Measurements from ENCODE around the gene CAPZB.

CAPZB gene

DNA sequence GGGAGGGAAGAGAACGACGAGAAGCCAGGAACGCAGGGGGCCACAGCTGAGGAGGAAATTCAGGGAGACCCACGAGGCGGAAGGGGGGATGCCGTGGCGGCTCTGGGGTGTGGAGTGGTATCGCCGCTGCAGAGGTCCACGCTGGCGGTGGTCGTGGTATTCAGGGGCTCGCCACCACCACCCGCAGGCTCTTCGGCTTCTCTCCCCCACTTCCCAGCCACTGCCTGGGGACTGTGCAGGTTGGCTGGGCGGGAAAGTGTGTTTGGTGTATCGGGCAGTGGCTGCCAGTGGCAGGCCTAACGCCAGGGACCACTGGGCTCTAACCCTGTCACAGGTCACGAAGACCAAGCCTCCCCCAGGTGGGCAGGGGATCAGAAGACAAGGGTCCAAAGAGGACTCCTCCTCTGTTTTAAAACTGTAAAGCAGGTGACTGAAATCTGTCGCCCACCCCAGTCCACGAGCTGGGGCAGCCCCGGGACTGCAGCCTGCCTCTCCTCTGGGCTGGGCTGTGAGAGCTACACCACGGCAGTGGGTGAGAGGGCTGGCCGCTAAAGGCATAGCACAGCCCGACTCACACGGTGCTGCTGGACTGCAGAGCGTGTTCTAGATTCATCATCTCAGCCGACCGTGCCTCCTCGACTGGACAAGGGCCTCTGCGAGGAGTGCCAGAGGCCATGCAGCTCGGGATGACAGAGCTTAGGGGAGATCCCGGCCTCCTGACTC lies 142.3 kb downstream of the CAPZB start:
- no peak for FAIRE-seq

DNA sequence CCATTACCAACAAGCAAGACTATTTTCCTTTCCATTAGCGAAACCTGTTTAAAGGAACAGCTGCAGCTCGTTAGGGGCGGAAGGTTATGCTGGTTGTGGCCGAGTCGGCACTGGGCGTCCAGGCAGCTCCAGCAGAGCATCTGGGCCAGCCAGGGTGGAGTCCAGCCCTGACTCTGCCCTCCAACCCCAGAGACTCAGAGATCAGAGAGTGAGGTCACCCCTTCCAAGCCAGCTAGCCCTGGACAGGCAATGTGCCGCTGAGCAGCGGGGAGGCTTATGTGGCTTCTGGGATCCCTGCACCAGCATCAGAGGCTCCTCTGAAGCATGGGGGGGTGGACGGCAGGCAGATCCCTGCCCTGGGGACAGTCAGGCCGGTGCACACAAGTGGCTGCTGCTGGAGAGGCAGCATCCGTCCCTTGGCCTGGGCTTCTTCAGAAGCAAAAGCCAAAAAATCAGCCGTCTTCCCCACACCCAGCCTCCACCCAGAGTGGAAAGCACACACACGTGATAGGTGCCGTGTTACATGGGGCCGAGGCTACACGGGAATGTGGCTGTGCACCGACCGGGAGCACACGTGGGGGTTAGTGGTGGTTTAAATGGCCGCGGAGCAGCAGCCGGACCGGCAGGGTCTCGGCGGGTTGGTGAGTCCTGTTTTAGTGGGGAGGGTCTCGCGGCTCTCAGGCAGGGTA lies 143.1 kb downstream of the CAPZB start:
- no peak for FAIRE-seq

DNA sequence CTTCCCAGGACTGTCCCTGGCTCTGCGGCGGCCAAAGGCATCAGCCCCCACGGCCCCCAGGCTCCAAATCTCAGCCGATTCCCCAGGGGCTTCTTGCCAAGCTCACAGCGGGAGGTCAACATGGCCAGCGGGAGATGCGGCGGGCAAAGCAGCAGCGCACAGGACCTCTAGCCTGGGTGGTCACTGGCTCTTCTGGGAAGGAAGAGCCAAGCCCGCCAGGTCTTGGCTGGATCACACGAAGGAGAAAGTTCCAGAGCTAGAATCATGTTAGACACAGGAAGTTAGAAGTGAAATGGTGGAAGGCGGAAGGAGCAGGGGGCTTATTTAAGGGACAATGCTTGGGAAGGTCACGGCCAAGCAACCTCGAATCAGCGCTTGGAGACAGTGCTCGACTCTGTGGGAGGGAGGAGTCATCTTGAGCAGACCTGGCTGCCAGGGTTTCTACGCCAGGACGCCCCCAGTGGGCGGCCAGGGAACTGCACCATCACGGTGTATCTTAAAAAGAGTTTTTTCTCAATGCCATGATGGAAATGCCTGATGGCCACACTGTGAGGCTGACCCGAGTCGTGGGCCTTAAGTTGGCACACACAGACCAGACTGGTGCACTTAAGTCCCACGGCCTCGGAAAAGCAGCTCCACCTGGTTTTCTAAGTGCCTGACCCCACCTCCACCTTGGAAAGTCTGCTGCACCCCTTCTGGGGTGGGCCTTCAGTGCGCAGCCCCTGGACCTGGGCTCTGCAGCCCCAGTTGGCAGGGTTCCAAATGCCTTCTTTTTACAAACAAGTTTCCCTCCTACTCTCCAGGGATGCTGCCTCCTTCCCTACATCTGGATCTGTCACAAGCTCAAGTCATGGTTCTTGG lies 143.9 kb downstream of the CAPZB start:
- FAIRE-seq, result peak; percentile 27

GRCh38 chr1:19340387-19340937 lies 144.9 kb downstream of the CAPZB start:
- no peak for FAIRE-seq

- FAIRE-seq, result no peak
Observed at GRCh38 chr1:19339214-19339861, 146.0 kb downstream of the CAPZB start.

GRCh38 chr1:19338323-19338762 lies 147.0 kb downstream of the CAPZB start:
- no peak for FAIRE-seq

GRCh38 chr1:19337289-19337688 lies 148.1 kb downstream of the CAPZB start:
- FAIRE-seq, result no peak

DNA sequence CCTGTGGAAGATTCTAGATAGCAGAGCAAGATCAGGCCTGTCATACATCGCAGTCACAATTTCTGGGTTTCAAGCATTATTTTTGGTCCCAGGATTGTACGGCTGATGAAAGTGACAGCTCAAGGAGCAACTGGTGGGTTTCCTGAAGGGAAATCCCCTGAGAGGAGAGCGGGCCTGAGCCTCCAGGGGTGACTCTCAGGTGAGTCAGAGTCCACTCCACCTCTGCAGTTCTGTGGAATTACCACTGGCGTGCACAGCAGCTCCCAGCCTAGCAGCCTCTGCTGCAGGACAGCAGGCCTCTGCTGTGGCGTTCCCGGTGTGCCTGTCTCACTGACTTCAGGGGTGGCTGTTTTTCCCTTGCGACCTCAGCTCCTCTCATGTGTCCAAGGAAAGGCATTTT lies 148.8 kb downstream of the CAPZB start:
- FAIRE-seq, result no peak

GRCh38 chr1:19333587-19334354 lies 151.6 kb downstream of the CAPZB start:
- no peak for FAIRE-seq

DNA sequence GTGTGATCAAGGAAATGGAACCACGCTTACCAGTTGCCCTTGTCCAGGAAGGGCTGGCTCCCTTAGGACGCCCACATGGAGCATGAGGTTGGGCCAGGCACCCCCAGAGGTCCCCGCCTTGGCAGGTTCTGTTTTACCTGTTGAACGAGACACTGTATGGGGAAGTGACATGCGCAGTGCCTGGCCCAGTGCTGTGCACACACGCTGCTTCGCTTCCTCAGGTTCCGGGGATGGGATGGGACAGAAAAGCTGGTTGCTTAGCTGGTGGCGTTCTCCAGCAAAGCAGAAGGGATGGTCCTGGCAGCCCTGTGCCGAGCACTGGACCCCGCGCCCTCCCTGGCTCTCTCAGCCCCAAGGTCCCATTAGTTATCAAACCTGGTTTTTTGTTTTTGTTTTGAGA lies 152.5 kb downstream of the CAPZB start:
- no peak for FAIRE-seq

DNA sequence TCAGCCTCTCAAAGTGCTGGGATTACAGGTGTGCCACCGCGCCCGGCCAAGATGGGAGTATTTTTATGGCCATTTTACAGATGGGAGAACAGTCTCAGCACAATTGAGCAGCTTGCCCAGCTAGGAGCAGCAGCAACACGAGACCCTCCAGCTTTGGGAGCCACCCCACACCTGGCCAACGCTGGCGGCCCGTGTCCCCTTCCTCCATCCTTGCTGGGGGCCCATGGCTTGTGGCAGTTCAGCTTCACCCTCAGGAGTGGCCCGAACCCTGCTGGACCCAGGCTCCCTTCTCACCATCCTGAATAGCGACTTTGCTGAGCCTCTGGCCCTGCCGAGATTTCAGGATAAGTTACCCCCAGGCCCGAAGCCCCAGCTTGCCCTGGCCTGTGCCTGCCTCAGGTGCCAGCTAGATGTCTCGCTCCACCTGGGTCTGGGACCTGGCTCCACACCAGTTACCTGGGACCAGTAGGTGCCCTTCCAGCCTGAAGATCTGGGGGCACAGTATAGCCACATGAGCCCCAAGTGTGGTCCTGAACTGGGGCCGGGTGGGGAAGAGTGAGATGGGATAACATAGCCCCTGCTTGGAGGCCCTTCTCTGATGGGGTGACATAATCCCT lies 154.0 kb downstream of the CAPZB start:
- no peak for FAIRE-seq

GRCh38 chr1:19330449-19331135 lies 154.7 kb downstream of the CAPZB start:
- FAIRE-seq, result no peak

DNA sequence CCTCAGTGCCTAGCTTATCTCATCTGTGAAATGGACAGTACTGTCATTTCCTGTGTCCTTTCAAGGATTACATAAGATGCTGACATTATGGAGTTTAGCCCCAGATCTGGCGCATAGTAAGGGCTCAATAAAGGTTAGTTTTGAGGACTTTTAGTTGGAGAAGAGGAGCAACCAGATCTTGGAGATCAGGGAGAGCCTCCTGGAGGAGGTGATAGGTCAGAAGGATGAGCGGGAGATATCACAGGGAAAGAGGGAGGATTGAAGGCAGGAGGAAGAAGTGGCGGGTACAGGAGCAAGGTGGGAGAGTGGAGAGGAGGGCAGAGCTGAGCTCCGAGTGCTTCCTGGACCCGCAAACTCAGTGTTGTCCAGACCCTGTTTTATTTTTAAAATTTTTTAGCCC lies 155.7 kb downstream of the CAPZB start:
- no peak for FAIRE-seq

DNA sequence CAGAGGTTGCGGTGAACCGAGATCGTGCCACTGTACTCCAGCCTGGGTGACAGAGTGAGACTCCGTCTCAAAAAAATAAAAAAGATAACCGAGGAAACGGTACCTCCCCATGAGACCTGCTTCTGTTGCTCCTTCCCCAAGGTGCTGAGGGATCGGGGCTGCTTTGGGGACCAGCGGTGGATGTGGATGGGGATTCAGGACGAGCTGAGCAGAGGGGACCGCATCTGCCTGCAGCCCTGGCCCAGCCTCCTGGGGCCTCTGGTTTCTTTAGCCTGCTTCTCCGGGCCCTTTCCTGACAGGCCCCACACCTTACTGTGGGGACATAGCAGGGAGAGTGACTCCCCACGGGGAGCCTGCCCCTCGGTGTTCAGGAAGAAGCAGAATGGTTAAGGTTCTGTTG lies 156.2 kb downstream of the CAPZB start:
- no peak for FAIRE-seq

GRCh38 chr1:19328486-19328885 lies 156.9 kb downstream of the CAPZB start:
- FAIRE-seq, result no peak

DNA sequence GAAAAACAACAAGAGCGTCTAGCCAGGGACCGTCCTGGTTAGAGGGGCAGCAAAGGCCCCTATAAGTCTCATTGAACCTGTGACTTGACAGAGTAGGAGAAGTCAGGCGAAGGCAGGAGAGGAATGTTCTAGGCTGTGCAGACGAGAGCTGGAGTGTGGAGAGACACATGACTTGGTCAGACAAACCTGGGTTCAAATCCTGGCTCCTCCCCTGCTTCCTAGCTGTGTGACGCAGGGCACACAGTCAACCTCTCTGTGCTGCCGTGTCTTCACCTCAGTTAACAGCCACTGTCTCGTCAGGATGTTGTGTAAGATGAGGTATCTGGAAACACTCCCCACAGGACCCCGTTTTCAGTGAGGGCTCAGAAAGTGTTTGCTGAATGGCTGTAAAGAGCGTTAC lies 157.6 kb downstream of the CAPZB start:
- no peak for FAIRE-seq

GRCh38 chr1:19327301-19327700 lies 158.0 kb downstream of the CAPZB start:
- FAIRE-seq, result no peak

DNA sequence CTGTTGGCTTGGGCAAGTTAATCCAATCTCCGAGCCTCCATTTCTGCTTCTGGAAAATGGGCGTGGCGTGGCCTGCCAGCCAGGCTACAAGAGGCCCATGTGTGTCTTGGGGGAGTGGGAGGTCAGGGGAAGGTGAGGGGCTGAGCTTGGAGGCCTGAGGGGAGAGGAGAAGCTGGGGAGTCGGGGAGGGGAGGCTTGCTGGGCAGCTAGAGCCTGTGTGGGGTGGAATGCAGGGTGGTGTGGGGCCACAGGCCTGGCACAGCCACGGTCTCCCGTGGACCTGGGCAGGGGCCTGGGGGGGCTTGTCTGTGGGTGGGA lies 158.6 kb downstream of the CAPZB start:
- FAIRE-seq, result no peak

GRCh38 chr1:19325958-19326747 lies 159.2 kb downstream of the CAPZB start:
- FAIRE-seq, result no peak

GRCh38 chr1:19325368-19325957 lies 159.9 kb downstream of the CAPZB start:
- FAIRE-seq, result no peak
